ENCODE data around the gene TNFRSF25. TPM values are rescaled to one million over a fixed set of nuclear protein-coding genes. Genes with fewer than 3 reads are reported as not detected.
A peak's percentile ranks its signal among the peaks of the same experiment; 100 is the strongest.

The TNFRSF25 gene
- total and polyA plus RNA-seq, 4 donors: 4.9 to 19.8 (median 11.7) TPM

GRCh38 chr1:6512908-6513280, 46.9 kb upstream of the TNFRSF25 start:
- Histone ChIP-seq H3K36me3 (ENCODE audit: control insufficient read depth in 4 of 4, insufficient read depth in 4 of 4, low read length in 4 of 4) (no peaks in the 10 kb centered on the region), H3K9me3 (ENCODE audit: control insufficient read depth in 4 of 4, insufficient read depth in 3 of 4, low read length in 3 of 4) (no peaks in the 10 kb centered on the region), H3K9ac (ENCODE audit: insufficient read depth in 1 of 2, low read length in 2 of 2) (no peak overlapping the region), H3K4me1 (ENCODE audit: control insufficient read depth in 5 of 5, insufficient read depth in 5 of 5, low read length in 5 of 5) (no peaks in the 10 kb centered on the region), H3K4me3 (no peak overlapping the region), H3K27me3 (ENCODE audit: control insufficient read depth in 3 of 3, insufficient read depth in 3 of 3, low read length in 2 of 3) (no peaks in the 10 kb centered on the region), H3K27ac (ENCODE audit: low read depth in 1 of 2, low read length in 1 of 2) (no peak overlapping the region)
- TF ChIP-seq, protein P1, sequence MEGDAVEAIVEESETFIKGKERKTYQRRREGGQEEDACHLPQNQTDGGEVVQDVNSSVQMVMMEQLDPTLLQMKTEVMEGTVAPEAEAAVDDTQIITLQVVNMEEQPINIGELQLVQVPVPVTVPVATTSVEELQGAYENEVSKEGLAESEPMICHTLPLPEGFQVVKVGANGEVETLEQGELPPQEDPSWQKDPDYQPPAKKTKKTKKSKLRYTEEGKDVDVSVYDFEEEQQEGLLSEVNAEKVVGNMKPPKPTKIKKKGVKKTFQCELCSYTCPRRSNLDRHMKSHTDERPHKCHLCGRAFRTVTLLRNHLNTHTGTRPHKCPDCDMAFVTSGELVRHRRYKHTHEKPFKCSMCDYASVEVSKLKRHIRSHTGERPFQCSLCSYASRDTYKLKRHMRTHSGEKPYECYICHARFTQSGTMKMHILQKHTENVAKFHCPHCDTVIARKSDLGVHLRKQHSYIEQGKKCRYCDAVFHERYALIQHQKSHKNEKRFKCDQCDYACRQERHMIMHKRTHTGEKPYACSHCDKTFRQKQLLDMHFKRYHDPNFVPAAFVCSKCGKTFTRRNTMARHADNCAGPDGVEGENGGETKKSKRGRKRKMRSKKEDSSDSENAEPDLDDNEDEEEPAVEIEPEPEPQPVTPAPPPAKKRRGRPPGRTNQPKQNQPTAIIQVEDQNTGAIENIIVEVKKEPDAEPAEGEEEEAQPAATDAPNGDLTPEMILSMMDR (IDR thresholded peaks at IDR 0.05; ENCODE audit: control extremely low read depth, extremely low read depth): no peak
- no peak for DNase-seq
- ATAC-seq (ENCODE audit: insufficient read depth, low FRiP score): no peak
- WGBS, 2 donors: 87 to 89% methylated on average over 8 of the region's 8 CpGs

DNA sequence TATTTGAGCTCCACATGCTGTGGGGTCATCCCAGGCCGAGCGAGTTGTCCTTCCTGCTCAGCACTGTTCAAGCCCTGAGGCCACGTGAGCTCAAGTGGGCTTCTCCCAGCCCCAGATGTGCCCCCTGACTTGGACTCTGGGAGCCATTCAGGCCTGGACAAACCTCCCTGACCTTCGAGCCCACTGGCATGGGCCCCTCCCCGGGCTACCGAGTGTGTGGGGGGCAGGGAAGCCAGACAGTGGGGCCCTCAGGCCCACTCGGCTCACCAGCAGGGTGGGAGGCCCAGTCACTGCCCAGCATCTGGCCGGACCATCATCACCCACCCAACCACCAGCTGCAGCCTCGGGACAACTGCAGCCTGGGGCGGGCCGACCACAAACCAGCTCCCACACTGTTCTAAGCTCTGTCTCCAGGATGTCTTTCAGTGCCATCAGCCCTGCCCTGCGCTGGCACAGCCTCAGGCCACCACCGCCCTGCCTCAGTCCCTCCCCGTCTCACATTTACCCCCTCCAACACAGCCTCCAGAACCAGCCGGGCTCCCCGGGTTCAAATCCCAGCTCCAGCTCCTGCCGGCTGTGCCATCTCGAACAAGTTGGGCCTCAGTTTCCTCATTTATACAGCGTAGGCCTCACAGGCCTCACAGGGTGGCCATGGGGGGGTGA, 46.4 kb upstream of the TNFRSF25 start:
- 91 to 94% methylated on average over 19 of the region's 19 CpGs for WGBS, 2 donors
- ATAC-seq (ENCODE audit: insufficient read depth, low FRiP score): no peak

DNA sequence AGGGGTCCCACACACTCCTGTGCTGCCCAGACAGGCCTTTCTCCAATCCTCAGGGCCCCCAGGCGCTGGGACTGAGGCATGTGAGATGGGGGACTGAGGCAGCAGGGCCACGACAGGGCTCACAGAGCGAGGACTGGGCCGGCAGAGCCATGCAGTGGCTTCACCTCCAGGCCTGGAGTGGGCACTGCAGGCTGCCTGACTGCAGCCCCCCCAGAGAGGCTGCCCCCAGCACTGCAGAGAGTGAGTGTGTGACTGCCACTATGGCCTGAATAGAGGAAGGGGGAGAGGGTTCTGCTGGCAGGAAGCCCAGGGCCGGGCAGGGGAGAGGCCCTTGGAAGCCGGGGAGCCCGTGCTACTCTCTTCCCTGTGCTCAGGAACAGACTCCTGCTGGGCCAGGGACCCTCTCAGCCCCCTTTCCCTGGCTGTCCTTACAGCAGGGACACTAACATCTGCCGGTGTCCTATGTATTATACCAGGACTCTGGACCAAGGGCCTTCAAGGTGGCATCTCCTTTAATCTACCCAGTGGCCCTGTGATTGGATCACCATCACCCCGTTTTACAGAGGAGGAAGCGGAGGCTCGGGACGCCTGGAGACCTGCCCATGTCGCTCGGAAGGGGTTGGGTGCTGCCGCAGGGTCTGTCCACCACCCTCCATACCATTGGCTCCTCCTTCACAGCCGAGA, 45.7 kb upstream of the TNFRSF25 start:
- H3K9ac ChIP-seq (ENCODE audit: insufficient read depth in 1 of 2, low read length in 2 of 2): no peak overlapping the region
- peak in 1 of 3 donors; percentile 28 for DNase-seq
- no peak overlapping the region for H3K27ac ChIP-seq (ENCODE audit: low read depth in 1 of 2, low read length in 1 of 2)
- TF ChIP-seq, protein P1 (IDR thresholded peaks at IDR 0.05; ENCODE audit: control extremely low read depth, extremely low read depth): no peak
- no peak for ATAC-seq (ENCODE audit: insufficient read depth, low FRiP score)
- WGBS, 2 donors: 80 to 82% methylated on average over 16 of the region's 16 CpGs
- H3K27me3 ChIP-seq (ENCODE audit: control insufficient read depth in 3 of 3, insufficient read depth in 3 of 3, low read length in 2 of 3): no peaks in the 10 kb centered on the region
- H3K4me3 ChIP-seq: no peak overlapping the region
- no peaks in the 10 kb centered on the region for H3K9me3 ChIP-seq (ENCODE audit: control insufficient read depth in 4 of 4, insufficient read depth in 3 of 4, low read length in 3 of 4)
- no peaks in the 10 kb centered on the region for H3K36me3 ChIP-seq (ENCODE audit: control insufficient read depth in 4 of 4, insufficient read depth in 4 of 4, low read length in 4 of 4)
- no peaks in the 10 kb centered on the region for H3K4me1 ChIP-seq (ENCODE audit: control insufficient read depth in 5 of 5, insufficient read depth in 5 of 5, low read length in 5 of 5)

More for the DNA sequence above, 46.4 kb upstream of the TNFRSF25 start:
- no peak for DNase-seq
- Histone ChIP-seq H3K27ac (ENCODE audit: low read depth in 1 of 2, low read length in 1 of 2) (no peak overlapping the region), H3K9ac (ENCODE audit: insufficient read depth in 1 of 2, low read length in 2 of 2) (no peak overlapping the region), H3K4me3 (no peak overlapping the region), H3K4me1 (ENCODE audit: control insufficient read depth in 5 of 5, insufficient read depth in 5 of 5, low read length in 5 of 5) (no peaks in the 10 kb centered on the region), H3K36me3 (ENCODE audit: control insufficient read depth in 4 of 4, insufficient read depth in 4 of 4, low read length in 4 of 4) (no peaks in the 10 kb centered on the region), H3K9me3 (ENCODE audit: control insufficient read depth in 4 of 4, insufficient read depth in 3 of 4, low read length in 3 of 4) (no peaks in the 10 kb centered on the region), H3K27me3 (ENCODE audit: control insufficient read depth in 3 of 3, insufficient read depth in 3 of 3, low read length in 2 of 3) (no peaks in the 10 kb centered on the region)
- TF ChIP-seq, protein P1 (IDR thresholded peaks at IDR 0.05; ENCODE audit: control extremely low read depth, extremely low read depth): no peak
